ENCODE measurements around the gene MYO1E. TPM values are rescaled to one million over a fixed set of nuclear protein-coding genes. Genes with fewer than 3 reads are reported as not detected.

Gene MYO1E
- polyA plus RNA-seq, 1 experiment, result 34.0 TPM

- peak; percentile 28; the same call in 1 of the 2 replicates for TF ChIP-seq CTCF (IDR thresholded peaks at IDR 0.05; ENCODE audit: insufficient read depth, low read depth, low read length)
- POLR2A ChIA-PET, result no interaction called here
- no peak for DNase-seq (ENCODE audit: low read depth)
- CTCF ChIA-PET, result interaction anchor here (0.6 to 1.8 kb wide), 5 partner anchors 8 to 282 kb away, joined by 3 read pairs; no protein-coding TSS in a partner anchor
- Histone ChIP-seq H3K36me3 (ENCODE audit: control insufficient read depth, insufficient read depth, low read length) (no peaks in the 10 kb centered on the region), H3K27me3 (ENCODE audit: control insufficient read depth, insufficient read depth, low read length) (no peaks in the 10 kb centered on the region), H3K4me3 (ENCODE audit: low read depth, low read length) (no peak overlapping the region)
Measured at GRCh38 chr15:59360305-59360704, 12.4 kb downstream of the MYO1E start.

GRCh38 chr15:59355730-59356129 lies 16.9 kb downstream of the MYO1E start:
- Histone ChIP-seq H3K36me3 (ENCODE audit: control insufficient read depth, insufficient read depth, low read length) (no peaks in the 10 kb centered on the region), H3K4me3 (ENCODE audit: low read depth, low read length) (no peak overlapping the region), H3K27me3 (ENCODE audit: control insufficient read depth, insufficient read depth, low read length) (no peaks in the 10 kb centered on the region)
- ChIA-PET POLR2A (no interaction called here), CTCF (interaction anchor here (1.7 kb wide), 1 partner anchor 10 kb away, joined by 5 read pairs; no protein-coding TSS in a partner anchor)
- no peak for DNase-seq (ENCODE audit: low read depth)
- TF ChIP-seq CTCF (IDR thresholded peaks at IDR 0.05; ENCODE audit: insufficient read depth, low read depth, low read length), result no peak

- Histone ChIP-seq H3K4me3 (ENCODE audit: low read depth, low read length) (no peak overlapping the region), H3K36me3 (ENCODE audit: control insufficient read depth, insufficient read depth, low read length) (no peaks in the 10 kb centered on the region), H3K27me3 (ENCODE audit: control insufficient read depth, insufficient read depth, low read length) (no peaks in the 10 kb centered on the region)
- no peak for DNase-seq (ENCODE audit: low read depth)
- POLR2A ChIA-PET, result no interaction called here
- TF ChIP-seq CTCF (IDR thresholded peaks at IDR 0.05; ENCODE audit: insufficient read depth, low read depth, low read length), result no peak
- CTCF ChIA-PET, result interaction anchor here (1.7 kb wide), 1 partner anchor 9 kb away, joined by 5 read pairs; no protein-coding TSS in a partner anchor
Measured at GRCh38 chr15:59354417-59355031, 18.1 kb downstream of the MYO1E start.

GRCh38 chr15:59353994-59354416 lies 18.7 kb downstream of the MYO1E start:
- TF ChIP-seq CTCF (IDR thresholded peaks at IDR 0.05; ENCODE audit: insufficient read depth, low read depth, low read length), result no peak
- H3K36me3 ChIP-seq (ENCODE audit: control insufficient read depth, insufficient read depth, low read length), result no peaks in the 10 kb centered on the region
- no peak overlapping the region for H3K4me3 ChIP-seq (ENCODE audit: low read depth, low read length)
- ChIA-PET CTCF (interaction anchor here (1.7 kb wide), 1 partner anchor 9 kb away, joined by 5 read pairs; no protein-coding TSS in a partner anchor), POLR2A (no interaction called here)
- no peaks in the 10 kb centered on the region for H3K27me3 ChIP-seq (ENCODE audit: control insufficient read depth, insufficient read depth, low read length)
- no peak for DNase-seq (ENCODE audit: low read depth)

- H3K4me3 ChIP-seq (ENCODE audit: low read depth, low read length), result no peak overlapping the region
- no peak for DNase-seq (ENCODE audit: low read depth)
- no peaks in the 10 kb centered on the region for H3K36me3 ChIP-seq (ENCODE audit: control insufficient read depth, insufficient read depth, low read length)
- ChIA-PET POLR2A (no interaction called here), CTCF (interaction anchor here (1.4 kb wide), 2 partner anchors 8 to 106 kb away, joined by 3 read pairs; no protein-coding TSS in a partner anchor)
- no peaks in the 10 kb centered on the region for H3K27me3 ChIP-seq (ENCODE audit: control insufficient read depth, insufficient read depth, low read length)
- TF ChIP-seq CTCF (IDR thresholded peaks at IDR 0.05; ENCODE audit: insufficient read depth, low read depth, low read length), result no peak
Measured at GRCh38 chr15:59352683-59353082, 20.0 kb downstream of the MYO1E start.

Data from BJ (cell line).